SJCRH30 (cell line): ENCODE measurements around the gene NR5A1. TPM values are rescaled to one million over a fixed set of nuclear protein-coding genes. Genes with fewer than 3 reads are reported as not detected.
A peak's percentile ranks its signal among the peaks of the same experiment; 100 is the strongest.

Experiments
- DNase-seq, 2 experiments: peaks; one replicate each; pipeline ENCODE4 v3.0.0-alpha.2; 2015 to 2020
- H3K27ac ChIP-seq: fragments of 250-450 bp; sonication (Bioruptor Pico); 2 replicates; pipeline ENCODE4 v1.5.1; 2020; ENCODE audit warnings: mild to moderate bottlenecking, moderate library complexity
- H3K27me3 ChIP-seq: fragments of 250-450 bp; sonication (Bioruptor Pico); 2 replicates; pipeline ENCODE4 v1.5.1; 2020; ENCODE audit warnings: mild to moderate bottlenecking, moderate library complexity
- H3K36me3 ChIP-seq: fragments of 250-450 bp; sonication (Bioruptor Pico); 2 replicates; pipeline ENCODE4 v1.5.1; 2020; ENCODE audit warnings: mild to moderate bottlenecking, moderate library complexity
- H3K4me1 ChIP-seq: fragments of 250-450 bp; sonication (Bioruptor Pico); 2 replicates; pipeline ENCODE4 v1.5.1; 2020; ENCODE audit warnings: mild to moderate bottlenecking, moderate library complexity
- H3K4me3 ChIP-seq: fragments of 250-450 bp; sonication (Bioruptor Pico); 2 replicates; pipeline ENCODE4 v1.5.1; 2020; ENCODE audit warnings: mild to moderate bottlenecking, moderate library complexity
- H3K9me3 ChIP-seq: fragments of 250-450 bp; sonication (Bioruptor Pico); replicated peaks from 2 replicates; pipeline ENCODE4 v1.5.1; 2020; ENCODE audit warnings: mild to moderate bottlenecking, moderate library complexity
- total RNA-seq: library from RNA; depleted of rRNA; stranded (reverse); fragments of >200 nt; shearing (Covaris generic); gene quantifications from 2 replicates; pipeline ENCODE4 v1.2.3, GENCODE V29; 2014

NR5A1 gene
- total RNA-seq, 1 experiment from 2014 or later = not detected

GRCh38 chr9:124485936-124486335, 21.3 kb downstream of the NR5A1 start:
- no peak for DNase-seq
- Histone ChIP-seq H3K27me3 (peaks cover 46% of the 10 kb centered on the region), H3K27ac (no peak overlapping the region), H3K4me1 (no peaks in the 10 kb centered on the region), H3K4me3 (no peak overlapping the region), H3K9me3 (no peaks in the 10 kb centered on the region), H3K36me3 (no peaks in the 10 kb centered on the region)

GRCh38 chr9:124485201-124485600, 22.0 kb downstream of the NR5A1 start:
- DNase-seq = no peak
- Histone ChIP-seq H3K4me1 (no peaks in the 10 kb centered on the region), H3K4me3 (no peak overlapping the region), H3K9me3 (no peaks in the 10 kb centered on the region), H3K36me3 (no peaks in the 10 kb centered on the region), H3K27me3 (peaks cover 41% of the 10 kb centered on the region), H3K27ac (no peak overlapping the region)

GRCh38 chr9:124483481-124483880, 23.7 kb downstream of the NR5A1 start:
- Histone ChIP-seq H3K4me1 (no peaks in the 10 kb centered on the region), H3K9me3 (no peaks in the 10 kb centered on the region), H3K27me3 (peaks cover 37% of the 10 kb centered on the region), H3K36me3 (no peaks in the 10 kb centered on the region), H3K27ac (no peak overlapping the region), H3K4me3 (no peak overlapping the region)
- DNase-seq = no peak

GRCh38 chr9:124482431-124483031, 24.7 kb downstream of the NR5A1 start:
- no peaks in the 10 kb centered on the region for H3K4me1 ChIP-seq
- no peak overlapping the region for H3K4me3 ChIP-seq
- no peak for DNase-seq
- H3K27ac ChIP-seq = no peak overlapping the region
- H3K9me3 ChIP-seq = no peaks in the 10 kb centered on the region
- H3K36me3 ChIP-seq = no peaks in the 10 kb centered on the region
- H3K27me3 ChIP-seq = peaks cover 36% of the 10 kb centered on the region

GRCh38 chr9:124481115-124481514, 26.1 kb downstream of the NR5A1 start:
- no peaks in the 10 kb centered on the region for H3K4me1 ChIP-seq
- H3K27me3 ChIP-seq = peaks cover 35% of the 10 kb centered on the region
- no peak overlapping the region for H3K4me3 ChIP-seq
- no peak overlapping the region for H3K27ac ChIP-seq
- DNase-seq = no peak
- H3K36me3 ChIP-seq = no peaks in the 10 kb centered on the region
- no peaks in the 10 kb centered on the region for H3K9me3 ChIP-seq

GRCh38 chr9:124480621-124480981, 26.6 kb downstream of the NR5A1 start:
- no peak overlapping the region for H3K4me3 ChIP-seq
- DNase-seq = peak; percentile 28 to 56
- no peaks in the 10 kb centered on the region for H3K9me3 ChIP-seq
- no peaks in the 10 kb centered on the region for H3K4me1 ChIP-seq
- peaks cover 38% of the 10 kb centered on the region for H3K27me3 ChIP-seq
- no peak overlapping the region for H3K27ac ChIP-seq
- no peaks in the 10 kb centered on the region for H3K36me3 ChIP-seq

GRCh38 chr9:124479947-124480620, 27.1 kb downstream of the NR5A1 start:
- no peak for DNase-seq
- Histone ChIP-seq H3K27ac (no peak overlapping the region), H3K4me1 (no peaks in the 10 kb centered on the region), H3K9me3 (no peaks in the 10 kb centered on the region), H3K27me3 (peaks cover 36% of the 10 kb centered on the region), H3K36me3 (no peaks in the 10 kb centered on the region), H3K4me3 (no peak overlapping the region)

- DNase-seq = no peak
- no peak overlapping the region for H3K4me3 ChIP-seq
Measured at GRCh38 chr9:124479371-124479770, 27.8 kb downstream of the NR5A1 start.

GRCh38 chr9:124478354-124478753, 28.8 kb downstream of the NR5A1 start:
- DNase-seq = peak in 1 of 2 experiments; percentile 30
- Histone ChIP-seq H3K36me3 (no peaks in the 10 kb centered on the region), H3K9me3 (no peaks in the 10 kb centered on the region), H3K27ac (no peak overlapping the region), H3K27me3 (peaks cover 45% of the 10 kb centered on the region), H3K4me3 (no peak overlapping the region), H3K4me1 (no peaks in the 10 kb centered on the region)

More at GRCh38 chr9:124479371-124479770, 27.8 kb downstream of the NR5A1 start:
- H3K36me3 ChIP-seq = no peaks in the 10 kb centered on the region
- H3K9me3 ChIP-seq = no peaks in the 10 kb centered on the region
- peaks cover 42% of the 10 kb centered on the region for H3K27me3 ChIP-seq
- H3K27ac ChIP-seq = no peak overlapping the region
- H3K4me1 ChIP-seq = no peaks in the 10 kb centered on the region

- no peak for DNase-seq
- Histone ChIP-seq H3K4me3 (peak overlapping the region; percentile 29), H3K4me1 (no peaks in the 10 kb centered on the region), H3K27ac (no peak overlapping the region), H3K9me3 (no peaks in the 10 kb centered on the region), H3K27me3 (peaks cover 45% of the 10 kb centered on the region), H3K36me3 (no peaks in the 10 kb centered on the region)
Measured at GRCh38 chr9:124477648-124478285, 29.4 kb downstream of the NR5A1 start.

GRCh38 chr9:124477211-124477647, 30.0 kb downstream of the NR5A1 start:
- Histone ChIP-seq H3K36me3 (no peaks in the 10 kb centered on the region), H3K4me1 (no peaks in the 10 kb centered on the region), H3K27ac (no peak overlapping the region), H3K27me3 (peaks cover 45% of the 10 kb centered on the region), H3K4me3 (peak overlapping the region; percentile 29), H3K9me3 (no peaks in the 10 kb centered on the region)
- no peak for DNase-seq

GRCh38 chr9:124475868-124476690, 31.1 kb downstream of the NR5A1 start:
- Histone ChIP-seq H3K27ac (no peak overlapping the region), H3K4me1 (no peaks in the 10 kb centered on the region), H3K27me3 (peaks cover 45% of the 10 kb centered on the region), H3K36me3 (no peaks in the 10 kb centered on the region), H3K4me3 (no peak overlapping the region), H3K9me3 (no peaks in the 10 kb centered on the region)
- DNase-seq = no peak

- peaks cover 45% of the 10 kb centered on the region for H3K27me3 ChIP-seq
- DNase-seq = no peak
- no peaks in the 10 kb centered on the region for H3K9me3 ChIP-seq
Measured at GRCh38 chr9:124475158-124475867, 31.9 kb downstream of the NR5A1 start.

GRCh38 chr9:124474151-124474550, 33.0 kb downstream of the NR5A1 start:
- Histone ChIP-seq H3K9me3 (no peaks in the 10 kb centered on the region), H3K4me3 (no peak overlapping the region), H3K36me3 (no peaks in the 10 kb centered on the region), H3K27me3 (peaks cover 43% of the 10 kb centered on the region), H3K27ac (no peak overlapping the region), H3K4me1 (no peaks in the 10 kb centered on the region)
- no peak for DNase-seq

More at GRCh38 chr9:124475158-124475867, 31.9 kb downstream of the NR5A1 start:
- H3K36me3 ChIP-seq = no peaks in the 10 kb centered on the region
- no peak overlapping the region for H3K27ac ChIP-seq
- H3K4me3 ChIP-seq = no peak overlapping the region
- H3K4me1 ChIP-seq = no peaks in the 10 kb centered on the region
